OCI-LY1 (cell line): Measurements from ENCODE around the gene LRIT2.
"Not testable (repeated sequence)": the region's sequence is repeated elsewhere in the genome, so short reads cannot be mapped to it uniquely, and the experiment has no call there.

Experiments used
- EZH2 ChIP-seq: fragments of 200-600 bp; sonication (generic), shearing (Covaris generic); IDR thresholded peaks from 2 replicates; pipeline ENCODE4 v1.8.0; 2017; ENCODE audit warnings: borderline replicate concordance, mixed run types, mild to moderate bottlenecking, antibody characterized with exemption, low read length, moderate library complexity, mixed read lengths
- TF ChIP-seq, protein P1 (sequence below): fragments of 200-600 bp; sonication (generic), shearing (Covaris generic); IDR thresholded peaks from 2 replicates; pipeline ENCODE4 v1.5.1; 2017; ENCODE audit warnings: mild to moderate bottlenecking, antibody characterized with exemption, low read length, moderate library complexity, mixed read lengths

DNA sequence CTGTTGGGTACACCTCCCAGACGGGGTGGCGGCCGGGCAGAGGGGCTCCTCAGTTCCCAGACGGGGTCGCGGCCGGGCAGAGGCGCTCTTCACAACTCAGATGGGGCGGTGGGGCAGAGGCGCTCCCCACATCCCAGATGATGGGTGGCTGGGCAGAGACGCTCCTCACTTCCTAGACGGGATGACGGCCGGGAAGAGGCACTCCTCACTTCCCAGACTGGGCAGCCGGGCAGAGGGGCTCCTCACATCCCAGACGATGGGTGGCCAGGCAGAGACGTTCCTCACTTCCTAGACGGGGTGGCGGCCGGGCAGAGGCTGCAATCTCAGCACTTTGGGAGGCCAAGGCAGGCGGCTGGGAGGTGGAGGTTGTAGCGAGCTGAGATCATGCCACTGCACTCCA, 45.0 kb downstream of the LRIT2 start:
- TF ChIP-seq, protein P1, sequence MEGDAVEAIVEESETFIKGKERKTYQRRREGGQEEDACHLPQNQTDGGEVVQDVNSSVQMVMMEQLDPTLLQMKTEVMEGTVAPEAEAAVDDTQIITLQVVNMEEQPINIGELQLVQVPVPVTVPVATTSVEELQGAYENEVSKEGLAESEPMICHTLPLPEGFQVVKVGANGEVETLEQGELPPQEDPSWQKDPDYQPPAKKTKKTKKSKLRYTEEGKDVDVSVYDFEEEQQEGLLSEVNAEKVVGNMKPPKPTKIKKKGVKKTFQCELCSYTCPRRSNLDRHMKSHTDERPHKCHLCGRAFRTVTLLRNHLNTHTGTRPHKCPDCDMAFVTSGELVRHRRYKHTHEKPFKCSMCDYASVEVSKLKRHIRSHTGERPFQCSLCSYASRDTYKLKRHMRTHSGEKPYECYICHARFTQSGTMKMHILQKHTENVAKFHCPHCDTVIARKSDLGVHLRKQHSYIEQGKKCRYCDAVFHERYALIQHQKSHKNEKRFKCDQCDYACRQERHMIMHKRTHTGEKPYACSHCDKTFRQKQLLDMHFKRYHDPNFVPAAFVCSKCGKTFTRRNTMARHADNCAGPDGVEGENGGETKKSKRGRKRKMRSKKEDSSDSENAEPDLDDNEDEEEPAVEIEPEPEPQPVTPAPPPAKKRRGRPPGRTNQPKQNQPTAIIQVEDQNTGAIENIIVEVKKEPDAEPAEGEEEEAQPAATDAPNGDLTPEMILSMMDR, result not testable (repeated sequence)
- not testable (repeated sequence) for TF ChIP-seq EZH2
